Upper lobe of left lung (tissue), 6 donors: ENCODE measurements around the gene MDP1. TPM values are rescaled to one million over a fixed set of nuclear protein-coding genes. Genes with fewer than 3 reads are reported as not detected.
"Not testable (repeated sequence)": the region's sequence is repeated elsewhere in the genome, so short reads cannot be mapped to it uniquely, and the experiment has no call there.

Experiments used
- ATAC-seq, 2 donors: fragments of 200-7000 bp; cut with Tn5 transposase; one replicate each; pipeline ENCODE4 v1.9.1; 2022; ENCODE audit warnings: mild to moderate bottlenecking in 2 of 2, moderate library complexity in 2 of 2; ENCODE audit not compliant: low FRiP score in 2 of 2
- DNase-seq, 2 donors: peaks; one replicate each; pipeline ENCODE4 v3.0.0-alpha.2; 2019 to 2020
- H3K27ac ChIP-seq, 4 donors: fragments of 200-600 bp; sonication (generic); one replicate each; pipeline ENCODE4 v1.5.1; 2016 to 2019
- H3K27me3 ChIP-seq, 4 donors: fragments of 200-600 bp; sonication (generic); one replicate each; pipeline ENCODE4 v1.5.1; 2017 to 2019
- H3K36me3 ChIP-seq, 4 donors: fragments of 200-600 bp; sonication (generic); one replicate each; pipeline ENCODE4 v1.5.1; 2016 to 2019
- H3K4me1 ChIP-seq, 4 donors: fragments of 200-600 bp; sonication (generic); one replicate each; pipeline ENCODE4 v1.5.1; 2018 to 2019
- H3K4me3 ChIP-seq, 4 donors: fragments of 200-600 bp; sonication (generic); one replicate each; pipeline ENCODE4 v1.5.1; 2017 to 2019; ENCODE audit warnings: mild to moderate bottlenecking in 2 of 4, moderate library complexity in 1 of 4
- H3K9me3 ChIP-seq, 4 donors: fragments of 200-600 bp; sonication (generic); one replicate each; pipeline ENCODE4 v1.5.1; 2018 to 2019
- CTCF ChIP-seq, 6 experiments: fragments of 450-650 bp in 4 of 6; fragments of 200-600 bp in 2 of 6; sonication (generic) in 2 of 6; IDR thresholded peaks; one replicate each; pipeline ENCODE4 v1.5.1; 2016 to 2019; ENCODE audit warnings: antibody characterized with exemption in 6 of 6
- EP300 ChIP-seq, 4 donors: sonication (generic); formaldehyde crosslinking; IDR thresholded peaks; one replicate each; pipeline ENCODE4 v1.5.1; 2017; ENCODE audit warnings: antibody characterized with exemption in 4 of 4, control low read depth in 2 of 4
- POLR2A ChIP-seq, 4 donors: fragments of 450-650 bp; IDR thresholded peaks; one replicate each; pipeline ENCODE4 v1.5.1; 2016 to 2017; ENCODE audit warnings: antibody characterized with exemption in 4 of 4, mild to moderate bottlenecking in 2 of 4
- POLR2AphosphoS5 ChIP-seq, 2 donors: sonication (generic); formaldehyde crosslinking; IDR thresholded peaks; one replicate each; pipeline ENCODE4 v1.5.1; 2017; ENCODE audit warnings: antibody characterized with exemption in 2 of 2
- WGBS, 2 donors: methylation state at CpG; one replicate each; pipeline ENCODE4 v1.1.5; 2017 to 2018; 5-methylcytosine and 5-hydroxymethylcytosine counted together
- total RNA-seq, 6 donors: library from RNA; depleted of rRNA in 4 of 6; stranded (reverse); fragments of >200 nt in 4 of 6; gene quantifications; one replicate each; pipeline versions ENCODE4 v1.1.0 to v1.2.1, GENCODE V29; 2016 to 2021
- donor health status: DM: no; HTN: no; CAD: no; lungs with moderate emphysema.
- donor health status: DM: no; HTN: yes; CAD: no; lungs with severe emphysema.

MDP1 gene
- total RNA-seq, 6 donors from 2014 or later, result 8.1 to 21.1 (median 12.7) TPM

DNA sequence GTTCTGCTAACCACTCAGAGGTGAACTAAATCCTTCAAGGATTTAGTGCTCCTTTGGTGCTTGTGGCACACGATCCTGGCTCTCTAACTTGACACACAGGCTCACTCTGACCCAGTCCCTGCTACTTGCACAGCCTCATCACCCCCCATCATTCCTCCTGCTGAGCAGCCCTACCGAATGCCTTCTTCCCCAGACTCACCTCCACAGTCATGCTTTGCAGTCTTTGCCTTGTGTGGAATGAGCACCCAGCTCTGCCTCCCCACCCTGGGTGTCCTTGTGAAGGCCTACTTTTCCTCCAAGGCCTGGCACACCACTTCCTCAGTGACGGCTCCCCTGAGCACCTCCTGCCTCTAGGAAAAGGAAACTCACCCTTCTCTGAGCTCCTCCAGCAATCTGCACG is 34.5 kb upstream of the MDP1 start:
- no peak for ATAC-seq
- no peaks in the 10 kb centered on the region for H3K9me3 ChIP-seq
- DNase-seq, result no peak
- no peak overlapping the region for H3K27ac ChIP-seq
- peaks cover 0 to 8% (median 0%) of the 10 kb centered on the region in 4 donors for H3K4me1 ChIP-seq
- H3K4me3 ChIP-seq, result no peak overlapping the region
- H3K36me3 ChIP-seq, result peaks cover 0 to 19% (median 9%) of the 10 kb centered on the region in 4 donors
- H3K27me3 ChIP-seq, result no peaks in the 10 kb centered on the region
- TF ChIP-seq CTCF (IDR thresholded peaks at IDR 0.05), result no peak
- no peak for TF ChIP-seq POLR2AphosphoS5 (IDR thresholded peaks at IDR 0.05)
- no peak for TF ChIP-seq POLR2A (IDR thresholded peaks at IDR 0.05)
- TF ChIP-seq EP300 (IDR thresholded peaks at IDR 0.05), result no peak
- WGBS, 2 donors, result 66 to 69% methylated on average over 4 of the region's 4 CpGs

DNA sequence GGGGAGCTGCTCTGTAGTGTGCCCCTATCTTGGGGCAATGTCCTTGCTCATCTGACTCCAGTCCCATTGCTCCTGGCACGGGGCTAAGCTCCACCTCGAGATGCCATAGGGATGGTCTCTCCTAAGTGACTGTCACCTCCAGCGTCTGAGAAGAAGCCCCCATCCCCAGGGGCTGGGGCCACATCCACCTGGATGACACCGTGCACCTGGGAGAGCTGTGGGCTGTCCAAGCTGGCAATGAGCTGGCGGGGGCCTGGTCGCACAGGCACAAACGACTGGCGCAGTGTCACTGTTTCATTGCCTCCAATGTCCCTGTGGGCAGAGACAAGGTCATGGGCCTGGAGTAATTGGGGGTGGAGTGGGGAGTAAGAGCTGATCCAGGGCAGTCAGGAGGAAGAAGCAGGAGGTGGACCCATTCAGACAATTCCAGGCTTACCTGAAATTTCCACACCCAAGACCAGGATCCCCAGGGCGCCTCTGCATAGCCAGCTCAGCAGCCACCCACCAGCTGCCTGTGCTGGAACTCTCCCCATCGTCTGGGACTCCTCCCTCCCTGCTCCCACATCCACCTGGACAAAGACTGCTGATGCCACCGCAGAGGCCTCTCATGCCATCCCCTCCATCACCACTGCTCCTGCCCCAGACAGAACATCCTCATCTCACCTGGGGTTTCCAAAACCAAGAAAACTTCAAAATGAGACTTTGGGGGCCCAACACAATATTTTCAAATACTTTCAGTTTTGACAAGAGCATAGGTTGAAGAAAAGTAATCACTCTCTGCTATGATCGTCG is 33.6 kb upstream of the MDP1 start:
- Histone ChIP-seq H3K4me3 (no peak overlapping the region), H3K36me3 (peaks cover 0 to 10% (median 6%) of the 10 kb centered on the region in 4 donors), H3K27me3 (no peaks in the 10 kb centered on the region), H3K9me3 (no peaks in the 10 kb centered on the region), H3K4me1 (peaks cover 0 to 8% (median 0%) of the 10 kb centered on the region in 4 donors), H3K27ac (no peak overlapping the region)
- 88 to 90% methylated on average over 5 to 12 of the region's 13 CpGs for WGBS, 2 donors
- no peak for TF ChIP-seq POLR2AphosphoS5 (IDR thresholded peaks at IDR 0.05)
- TF ChIP-seq CTCF (IDR thresholded peaks at IDR 0.05), result no peak
- TF ChIP-seq POLR2A (IDR thresholded peaks at IDR 0.05), result no peak
- no peak for TF ChIP-seq EP300 (IDR thresholded peaks at IDR 0.05)
- DNase-seq, result peak in 1 of 2 donors; percentile 15
- no peak for ATAC-seq

DNA sequence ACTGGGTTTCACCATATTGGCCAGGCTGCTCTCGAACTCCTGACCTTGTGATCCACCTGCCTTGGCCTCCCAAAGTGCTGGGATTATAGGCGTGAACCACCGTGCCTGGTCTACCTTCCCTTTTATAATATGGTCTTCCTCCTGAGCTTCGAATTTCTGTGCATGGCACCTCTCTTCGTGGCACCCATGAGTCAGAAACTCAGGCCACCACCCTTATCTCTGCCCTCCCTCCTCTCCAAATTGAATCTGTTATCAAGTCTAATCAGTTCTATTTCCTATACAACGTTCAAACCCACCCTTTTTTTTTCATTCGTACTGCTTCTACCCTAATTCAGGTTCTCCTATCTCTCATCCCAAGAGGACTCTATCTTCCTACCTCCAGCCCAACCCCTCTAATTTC is 31.6 kb upstream of the MDP1 start:
- Histone ChIP-seq H3K27me3 (no peaks in the 10 kb centered on the region), H3K36me3 (peaks cover 0 to 3% (median 0%) of the 10 kb centered on the region in 4 donors), H3K9me3 (no peaks in the 10 kb centered on the region), H3K27ac (no peak overlapping the region), H3K4me3 (no peak overlapping the region), H3K4me1 (peaks cover 6 to 16% (median 7%) of the 10 kb centered on the region in 4 donors)
- DNase-seq (no peak), ATAC-seq (no peak)
- TF ChIP-seq POLR2A (IDR thresholded peaks at IDR 0.05), result no peak
- no peak for TF ChIP-seq EP300 (IDR thresholded peaks at IDR 0.05)
- no peak for TF ChIP-seq POLR2AphosphoS5 (IDR thresholded peaks at IDR 0.05)
- no peak for TF ChIP-seq CTCF (IDR thresholded peaks at IDR 0.05)
- WGBS, 2 donors, result 72 to 80% methylated on average over 7 of the region's 7 CpGs

- Histone ChIP-seq H3K9me3 (no peaks in the 10 kb centered on the region), H3K4me1 (peaks cover 6 to 11% (median 9%) of the 10 kb centered on the region in 4 donors), H3K4me3 (no peak overlapping the region), H3K27me3 (no peaks in the 10 kb centered on the region), H3K27ac (peak overlapping the region; percentile 11 to 64 (median 25)), H3K36me3 (no peaks in the 10 kb centered on the region)
- no peak for TF ChIP-seq EP300 (IDR thresholded peaks at IDR 0.05)
- no peak for TF ChIP-seq POLR2A (IDR thresholded peaks at IDR 0.05)
- no peak for TF ChIP-seq CTCF (IDR thresholded peaks at IDR 0.05)
- no peak for TF ChIP-seq POLR2AphosphoS5 (IDR thresholded peaks at IDR 0.05)
- 82 to 83% methylated on average over 3 of the region's 3 CpGs for WGBS, 2 donors
- DNase-seq (peak in 1 of 2 donors; percentile 6), ATAC-seq (no peak)
These were observed 30.9 kb upstream of the MDP1 start for GRCh38 chr14:24246765-24247212.

DNA sequence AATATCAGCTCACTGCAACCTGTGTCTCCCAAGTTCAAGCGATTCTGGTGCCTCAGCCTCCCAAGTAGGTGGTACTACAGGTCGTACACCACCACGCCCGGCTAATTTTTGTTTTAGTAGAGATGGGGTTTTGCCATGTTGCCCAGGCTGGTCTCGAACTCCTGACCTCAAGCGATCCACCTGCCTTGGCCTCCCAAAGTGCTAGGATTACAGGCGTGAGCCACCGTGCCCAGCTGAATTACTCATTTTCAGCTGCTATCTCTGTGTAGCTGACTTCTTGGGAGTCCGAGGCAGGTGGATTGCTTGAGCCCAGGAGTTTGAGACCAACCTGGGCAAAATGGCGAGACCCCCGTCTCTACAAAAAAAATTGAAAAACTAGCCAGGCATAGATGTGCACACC is 29.5 kb upstream of the MDP1 start:
- H3K4me1 ChIP-seq, result peaks cover 19 to 25% (median 21%) of the 10 kb centered on the region in 4 donors
- not testable (repeated sequence) for H3K9me3 ChIP-seq, ATAC-seq, H3K4me3 ChIP-seq, H3K36me3 ChIP-seq, H3K27me3 ChIP-seq, DNase-seq, H3K27ac ChIP-seq
- WGBS, 2 donors, result 95% methylated on average over 11 of the region's 11 CpGs
